DND-41 (cell line): Measurements from ENCODE around the gene KIRREL3.

Experiments
- ATAC-seq: fragments of 200-7000 bp; cut with Tn5 transposase; 3 replicates; pipeline ENCODE4 v1.9.1; 2021; ENCODE audit warnings: low read depth; ENCODE audit not compliant: insufficient read depth
- DNase-seq: peaks from one replicate; pipeline ENCODE4 v3.0.0-alpha.2; 2020
- H2AFZ ChIP-seq: 2 replicates; pipeline ENCODE4 v1.6.0; 2012; ENCODE audit warnings: low read depth, low read length
- H3K27ac ChIP-seq: 2 replicates; pipeline ENCODE4 v1.5.1; 2012; ENCODE audit warnings: low read length, inconsistent platforms
- H3K27me3 ChIP-seq: fragments of 200-600 bp; sonication (generic); 2 replicates; pipeline ENCODE4 v1.6.0; 2012; ENCODE audit warnings: low read length, mild to moderate bottlenecking, inconsistent platforms; ENCODE audit not compliant: insufficient read depth, poor library complexity
- H3K36me3 ChIP-seq: 2 replicates; pipeline ENCODE4 v1.5.1; 2012; ENCODE audit warnings: low read length, inconsistent platforms; ENCODE audit not compliant: insufficient read depth
- H3K4me1 ChIP-seq: 2 replicates; pipeline ENCODE4 v1.5.1; 2012; ENCODE audit warnings: mild to moderate bottlenecking, low read length; ENCODE audit not compliant: insufficient read depth
- H3K4me2 ChIP-seq: 2 replicates; pipeline ENCODE4 v1.6.0; 2012; ENCODE audit warnings: mild to moderate bottlenecking, moderate library complexity, low read length, inconsistent platforms; ENCODE audit not compliant: insufficient read depth
- H3K4me3 ChIP-seq, 2 experiments: fragments of 200-600 bp in 1 of 2; shearing (Covaris generic) in 1 of 2; 2 replicates each; pipeline ENCODE4 v1.5.1; 2012 to 2016; ENCODE audit warnings: inconsistent platforms in 2 of 2, low read length in 2 of 2, mild to moderate bottlenecking in 2 of 2, low read depth in 1 of 2, moderate library complexity in 1 of 2
- H3K79me2 ChIP-seq: 2 replicates; pipeline ENCODE4 v1.6.0; 2012; ENCODE audit warnings: low read length, inconsistent platforms; ENCODE audit not compliant: insufficient read depth
- H3K9ac ChIP-seq: 2 replicates; pipeline ENCODE4 v1.6.0; 2012; ENCODE audit warnings: low read depth, mild to moderate bottlenecking, inconsistent platforms, low read length, moderate library complexity
- H3K9me3 ChIP-seq: 2 replicates; pipeline ENCODE4 v1.5.1; 2012; ENCODE audit warnings: low read length, moderate library complexity, mild to moderate bottlenecking, inconsistent platforms; ENCODE audit not compliant: insufficient read depth, severe bottlenecking
- H4K20me1 ChIP-seq: 2 replicates; pipeline ENCODE4 v1.6.0; 2012; ENCODE audit warnings: low read length; ENCODE audit not compliant: insufficient read depth
- EZH2 ChIP-seq: IDR thresholded peaks from 3 replicates; pipeline ENCODE4 v1.6.1; 2012; ENCODE audit warnings: borderline replicate concordance, low read depth, mild to moderate bottlenecking, moderate library complexity, low read length, inconsistent platforms; ENCODE audit not compliant: severe bottlenecking
- TF ChIP-seq, protein P1 (sequence below): IDR thresholded peaks from 2 replicates; pipeline ENCODE4 v1.5.1; 2012; ENCODE audit warnings: borderline replicate concordance, low read length, moderate library complexity, mild to moderate bottlenecking; ENCODE audit not compliant: poor library complexity, severe bottlenecking; ENCODE audit errors: extremely low read depth

The KIRREL3 gene

DNA sequence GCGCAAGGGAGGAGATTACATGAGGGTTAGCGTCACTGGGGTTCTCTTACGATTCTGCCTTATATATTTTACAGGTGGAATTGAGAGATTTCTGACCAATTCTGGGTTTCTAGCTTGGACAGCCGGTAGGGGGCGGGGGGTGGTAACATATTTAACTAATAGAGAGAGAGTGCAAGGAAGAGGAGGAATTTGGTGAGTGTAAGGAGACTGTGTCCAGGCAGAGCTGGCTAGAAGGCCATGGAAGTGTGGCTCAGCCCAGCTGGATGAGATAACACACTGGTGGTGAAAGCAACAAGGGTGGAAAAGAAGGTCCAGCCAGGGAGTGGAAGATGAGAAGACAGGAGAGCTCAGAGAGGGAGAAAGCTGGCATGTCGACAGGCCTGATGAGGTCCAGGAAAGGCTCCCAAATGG lies 588.6 kb downstream of the KIRREL3 start:
- TF ChIP-seq, protein P1, sequence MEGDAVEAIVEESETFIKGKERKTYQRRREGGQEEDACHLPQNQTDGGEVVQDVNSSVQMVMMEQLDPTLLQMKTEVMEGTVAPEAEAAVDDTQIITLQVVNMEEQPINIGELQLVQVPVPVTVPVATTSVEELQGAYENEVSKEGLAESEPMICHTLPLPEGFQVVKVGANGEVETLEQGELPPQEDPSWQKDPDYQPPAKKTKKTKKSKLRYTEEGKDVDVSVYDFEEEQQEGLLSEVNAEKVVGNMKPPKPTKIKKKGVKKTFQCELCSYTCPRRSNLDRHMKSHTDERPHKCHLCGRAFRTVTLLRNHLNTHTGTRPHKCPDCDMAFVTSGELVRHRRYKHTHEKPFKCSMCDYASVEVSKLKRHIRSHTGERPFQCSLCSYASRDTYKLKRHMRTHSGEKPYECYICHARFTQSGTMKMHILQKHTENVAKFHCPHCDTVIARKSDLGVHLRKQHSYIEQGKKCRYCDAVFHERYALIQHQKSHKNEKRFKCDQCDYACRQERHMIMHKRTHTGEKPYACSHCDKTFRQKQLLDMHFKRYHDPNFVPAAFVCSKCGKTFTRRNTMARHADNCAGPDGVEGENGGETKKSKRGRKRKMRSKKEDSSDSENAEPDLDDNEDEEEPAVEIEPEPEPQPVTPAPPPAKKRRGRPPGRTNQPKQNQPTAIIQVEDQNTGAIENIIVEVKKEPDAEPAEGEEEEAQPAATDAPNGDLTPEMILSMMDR = no peak
- TF ChIP-seq EZH2 = no peak
- no peaks in the 10 kb centered on the region for H3K79me2 ChIP-seq
- H3K36me3 ChIP-seq = peaks cover 63% of the 10 kb centered on the region
- H3K4me1 ChIP-seq = no peaks in the 10 kb centered on the region
- no peak overlapping the region for H3K4me3 ChIP-seq
- H4K20me1 ChIP-seq = no peaks in the 10 kb centered on the region
- no peak for ATAC-seq
- no peak overlapping the region for H3K27ac ChIP-seq
- no peak for DNase-seq
- H3K27me3 ChIP-seq = no peaks in the 10 kb centered on the region
- no peak overlapping the region for H3K4me2 ChIP-seq
- H3K9me3 ChIP-seq = no peaks in the 10 kb centered on the region
- no peak overlapping the region for H3K9ac ChIP-seq
- H2AFZ ChIP-seq = no peak overlapping the region

DNA sequence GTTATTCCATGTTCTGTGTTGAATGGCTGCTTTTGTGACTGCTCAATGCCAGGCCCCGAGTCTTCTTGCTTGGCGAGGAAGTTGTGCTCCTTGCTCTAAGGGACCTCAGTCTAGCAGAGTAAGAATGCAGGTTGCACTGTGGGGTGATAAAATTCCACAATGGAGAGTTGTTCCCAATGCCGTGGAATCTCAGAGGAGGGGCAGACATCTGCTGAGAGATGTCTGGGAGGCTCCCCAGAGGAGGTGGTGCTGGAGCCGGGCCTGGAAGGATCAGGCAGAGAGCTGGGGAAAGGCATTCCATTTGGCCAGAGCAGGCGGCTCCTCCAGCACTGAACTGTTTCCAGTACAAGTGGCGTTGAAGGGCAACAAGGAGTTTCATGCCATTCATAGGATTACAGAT lies 589.9 kb downstream of the KIRREL3 start:
- H3K36me3 ChIP-seq = peaks cover 61% of the 10 kb centered on the region
- no peak for ATAC-seq
- H3K4me1 ChIP-seq = no peaks in the 10 kb centered on the region
- H3K27ac ChIP-seq = no peak overlapping the region
- H3K4me3 ChIP-seq = no peak overlapping the region
- no peaks in the 10 kb centered on the region for H4K20me1 ChIP-seq
- no peak overlapping the region for H3K9ac ChIP-seq
- no peaks in the 10 kb centered on the region for H3K9me3 ChIP-seq
- DNase-seq = no peak
- no peaks in the 10 kb centered on the region for H3K27me3 ChIP-seq
- no peak overlapping the region for H3K4me2 ChIP-seq
- H3K79me2 ChIP-seq = no peaks in the 10 kb centered on the region
- no peak overlapping the region for H2AFZ ChIP-seq
- no peak for TF ChIP-seq EZH2
- TF ChIP-seq, protein P1 = no peak

DNA sequence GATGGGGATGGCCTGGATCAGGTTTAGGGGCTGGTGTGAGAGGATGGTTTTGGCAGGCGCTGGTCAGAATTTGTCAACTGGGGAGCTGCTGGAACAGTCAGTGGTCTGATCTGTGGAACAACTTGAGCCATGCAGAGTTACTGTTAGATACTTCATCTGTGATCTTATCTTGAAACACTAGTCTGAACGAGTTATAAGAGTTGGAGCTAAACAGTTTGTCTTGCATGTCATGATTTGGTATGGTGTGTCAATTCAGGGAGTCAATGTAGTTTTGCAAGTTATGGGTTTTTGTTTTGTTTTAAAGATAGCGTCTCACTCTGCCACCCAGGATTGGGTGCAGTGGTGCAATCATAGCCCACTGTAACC lies 591.0 kb downstream of the KIRREL3 start:
- Histone ChIP-seq H3K9me3 (no peaks in the 10 kb centered on the region), H3K4me3 (no peak overlapping the region), H2AFZ (no peak overlapping the region), H3K79me2 (no peaks in the 10 kb centered on the region), H4K20me1 (no peaks in the 10 kb centered on the region), H3K27me3 (no peaks in the 10 kb centered on the region), H3K9ac (no peak overlapping the region), H3K36me3 (peaks cover 52% of the 10 kb centered on the region), H3K4me2 (no peak overlapping the region), H3K4me1 (no peaks in the 10 kb centered on the region), H3K27ac (no peak overlapping the region)
- TF ChIP-seq, protein P1 = no peak
- ATAC-seq = no peak
- DNase-seq = no peak
